Measurements from ENCODE around the gene UBL4A. TPM values are rescaled to one million over a fixed set of nuclear protein-coding genes. Genes with fewer than 3 reads are reported as not detected.
A peak's percentile ranks its signal among the peaks of the same experiment; 100 is the strongest.

The UBL4A gene
- total and polyA plus RNA-seq, 12 donors: 18.3 to 95.6 (median 51.6) TPM

- H3K27ac ChIP-seq: no peak overlapping the region
- no peaks in the 10 kb centered on the region for H3K4me1 ChIP-seq (replicated peaks in 1 of 2)
- no peak overlapping the region for H3K4me3 ChIP-seq
- DNase-seq: no peak
- no peak for TF ChIP-seq CTCF (IDR thresholded peaks at IDR 0.05)
- TF ChIP-seq POLR2A (IDR thresholded peaks at IDR 0.05): no peak
- no peaks in the 10 kb centered on the region for H3K9me3 ChIP-seq (replicated peaks in 1 of 3)
- no peaks in the 10 kb centered on the region for H3K27me3 ChIP-seq
- WGBS, 4 donors: 86 to 96% (median 89%) methylated on average over 7 to 8 of the region's 8 CpGs
- intact Hi-C loops (cut with DNase I): no loop called here
- no peaks in the 10 kb centered on the region for H3K36me3 ChIP-seq (replicated peaks in 1 of 2)
These were observed 9.6 kb downstream of the UBL4A start for GRCh38 chrX:154476821-154477220.

- no peak for TF ChIP-seq CTCF (IDR thresholded peaks at IDR 0.05)
- no peak for TF ChIP-seq POLR2A (IDR thresholded peaks at IDR 0.05)
- 79 to 86% (median 80%) methylated on average over 6 to 7 of the region's 7 CpGs for WGBS, 4 donors
- no peak for DNase-seq
- Histone ChIP-seq H3K36me3 (replicated peaks in 1 of 2) (peaks cover 0 to 30% of the 10 kb centered on the region in 2 donors), H3K4me1 (replicated peaks in 1 of 2) (no peaks in the 10 kb centered on the region), H3K27me3 (no peaks in the 10 kb centered on the region), H3K27ac (no peak overlapping the region), H3K9me3 (replicated peaks in 1 of 3) (no peaks in the 10 kb centered on the region), H3K4me3 (no peak overlapping the region)
- intact Hi-C loops (cut with DNase I): no loop called here
These were observed 12.7 kb downstream of the UBL4A start for GRCh38 chrX:154473683-154474082.

DNA sequence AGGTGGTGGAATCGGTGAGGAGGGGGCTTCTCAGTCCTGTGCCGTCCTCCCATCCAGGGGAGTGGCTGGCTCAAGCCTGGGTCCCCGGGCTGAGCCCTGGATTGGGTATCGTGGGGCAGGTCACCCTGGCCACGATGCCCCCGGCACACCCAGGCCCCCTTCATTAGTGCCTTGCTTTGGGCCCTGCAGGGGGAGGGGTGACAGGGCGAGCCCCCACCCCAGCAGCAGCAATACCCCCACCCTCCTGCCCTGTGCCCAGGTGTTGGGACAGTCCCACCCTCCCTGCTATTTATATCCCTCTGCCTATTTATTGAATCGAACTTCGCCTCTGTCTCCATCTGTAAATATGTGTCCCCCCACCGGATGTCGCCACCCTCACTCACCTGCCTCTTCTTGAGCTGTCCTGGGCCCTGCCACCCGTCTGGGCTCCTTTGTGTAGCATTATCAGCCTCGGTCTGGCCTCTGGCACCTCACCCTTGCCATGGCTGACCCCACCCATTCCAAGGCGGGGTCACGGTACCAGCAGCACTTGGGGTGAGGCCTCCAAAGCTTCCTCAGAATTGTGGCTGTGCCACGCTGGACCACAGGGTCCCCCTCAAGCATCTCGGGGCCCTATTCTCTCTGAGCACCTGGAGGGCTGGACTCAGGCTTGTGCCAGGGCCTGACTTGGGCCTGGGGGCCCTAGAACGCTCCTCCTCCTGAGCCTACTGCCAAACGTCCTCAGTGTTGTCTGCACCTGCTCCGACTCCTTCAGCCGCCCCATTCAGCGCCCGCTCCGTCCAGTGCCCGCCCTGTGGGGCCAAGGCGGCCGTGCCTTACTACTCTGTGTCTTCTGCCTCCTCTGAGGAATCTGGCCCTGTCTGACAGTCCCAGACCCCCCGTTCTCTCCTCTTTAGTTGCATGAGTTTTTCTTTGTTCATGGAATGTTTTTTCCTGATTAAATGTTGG is 13.5 kb downstream of the UBL4A start:
- Histone ChIP-seq H3K27ac (no peak overlapping the region), H3K27me3 (no peaks in the 10 kb centered on the region), H3K4me3 (no peak overlapping the region), H3K36me3 (replicated peaks in 1 of 2) (peaks cover 0 to 37% of the 10 kb centered on the region in 2 donors), H3K4me1 (replicated peaks in 1 of 2) (no peaks in the 10 kb centered on the region), H3K9me3 (replicated peaks in 1 of 3) (no peaks in the 10 kb centered on the region)
- peak in 1 of 7 donors; percentile 8 for DNase-seq
- WGBS, 4 donors: 79 to 83% (median 81%) methylated on average over 10 to 28 of the region's 28 CpGs
- TF ChIP-seq CTCF (IDR thresholded peaks at IDR 0.05) (no peak), POLR2A (IDR thresholded peaks at IDR 0.05) (no peak)
- intact Hi-C loops (cut with DNase I): no loop called here

DNA sequence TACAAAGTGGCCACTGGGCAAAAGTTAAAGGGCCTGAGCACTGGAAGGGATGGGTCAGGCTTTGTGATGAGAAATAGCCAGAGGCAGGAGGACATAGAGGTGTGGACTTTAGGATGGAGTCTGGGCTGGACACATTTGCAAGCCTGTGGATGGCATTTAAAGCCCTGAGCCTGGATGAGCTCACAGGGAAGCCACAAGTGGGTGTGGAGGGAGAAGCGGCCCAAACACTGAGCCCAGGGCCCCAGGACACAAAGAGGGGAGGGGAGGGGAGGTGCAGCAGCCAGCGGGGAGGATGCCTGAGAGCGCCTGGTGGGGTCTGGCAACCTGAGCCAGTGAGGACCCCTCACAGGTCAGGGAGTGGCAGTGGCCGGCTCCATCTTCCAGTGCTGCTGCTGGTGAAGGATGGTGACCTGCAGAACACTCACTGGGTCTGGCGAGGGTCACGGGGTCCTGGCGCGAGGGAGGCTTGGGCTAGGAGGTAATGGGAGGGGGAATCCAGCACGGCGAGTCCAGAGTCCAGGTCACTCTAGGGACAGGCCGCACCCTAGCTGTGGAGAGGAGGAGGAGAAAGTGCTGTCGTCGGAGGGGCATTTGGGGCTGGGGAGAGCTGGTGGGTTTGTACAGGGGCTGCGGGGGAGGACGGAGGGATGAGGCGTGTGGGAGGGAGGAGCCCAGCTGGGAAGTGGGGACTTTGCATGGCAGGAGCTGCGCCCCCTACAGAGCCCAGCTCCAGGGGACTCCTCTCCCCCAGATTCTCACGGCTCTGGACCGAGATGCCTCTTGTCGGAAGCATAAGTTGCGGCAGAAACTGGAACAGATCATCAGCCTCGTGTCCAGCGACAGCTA is 14.4 kb downstream of the UBL4A start:
- Histone ChIP-seq H3K4me1 (replicated peaks in 1 of 2) (no peaks in the 10 kb centered on the region), H3K36me3 (replicated peaks in 1 of 2) (peaks cover 0 to 44% of the 10 kb centered on the region in 2 donors), H3K27ac (no peak overlapping the region), H3K27me3 (no peaks in the 10 kb centered on the region), H3K9me3 (replicated peaks in 1 of 3) (no peaks in the 10 kb centered on the region), H3K4me3 (no peak overlapping the region)
- TF ChIP-seq CTCF (IDR thresholded peaks at IDR 0.05) (no peak), POLR2A (IDR thresholded peaks at IDR 0.05) (no peak)
- DNase-seq: no peak
- intact Hi-C loops (cut with DNase I): no loop called here
- 86 to 93% (median 91%) methylated on average over 13 to 22 of the region's 23 CpGs for WGBS, 4 donors
